ENCODE data around the gene ARHGAP36.

The ARHGAP36 gene

DNA sequence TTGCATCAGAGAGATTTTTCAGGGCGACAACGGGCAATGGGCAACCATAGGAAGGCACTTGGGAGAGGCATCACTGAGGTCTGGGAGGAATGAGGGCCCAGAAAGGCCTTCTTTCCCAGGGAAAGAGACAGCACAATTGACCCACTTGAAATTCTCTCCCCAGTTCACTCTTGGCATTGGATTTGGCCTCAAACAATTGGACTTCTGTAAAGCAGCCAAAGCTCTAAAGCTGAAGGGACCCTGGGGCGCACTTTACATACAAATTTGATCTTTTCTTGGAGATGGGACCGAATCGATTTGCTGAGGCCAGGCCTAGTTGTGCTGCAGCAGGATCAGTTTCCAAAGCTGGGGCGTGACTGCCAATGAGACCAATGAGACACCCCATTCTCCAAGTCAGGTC is 3.2 kb downstream of the ARHGAP36 start:
- Mint-ChIP-seq H3K4me1 (ENCODE audit: low read depth) (no peaks in the 10 kb centered on the region), H3K36me3 (no peaks in the 10 kb centered on the region), H3K27ac (no peak overlapping the region), H3K4me3 (no peak overlapping the region), H3K27me3 (peaks cover 14% of the 10 kb centered on the region), H3K9me3 (ENCODE audit: low read depth) (no peaks in the 10 kb centered on the region)

DNA sequence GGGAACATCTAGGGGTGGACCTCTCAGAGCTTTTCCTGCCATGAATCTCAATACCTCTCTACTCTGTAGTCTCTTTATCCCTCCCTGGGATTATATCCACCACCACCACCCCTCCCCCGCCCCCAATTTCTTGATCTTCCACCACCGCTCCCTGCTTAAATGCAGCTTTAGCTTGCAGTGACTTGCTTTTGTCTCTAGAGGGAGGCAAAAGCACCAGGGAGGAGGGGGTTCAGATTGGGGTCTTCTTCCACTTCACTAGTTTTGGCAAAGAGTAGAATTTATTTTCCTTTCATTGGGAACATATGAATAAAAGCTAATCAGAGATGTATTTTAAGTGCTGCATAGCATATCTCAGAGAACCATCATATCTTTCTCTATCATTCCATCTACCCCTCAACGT is 5.5 kb downstream of the ARHGAP36 start:
- no peaks in the 10 kb centered on the region for H3K9me3 Mint-ChIP-seq (ENCODE audit: low read depth)
- H3K4me3 Mint-ChIP-seq: no peak overlapping the region
- peaks cover 2% of the 10 kb centered on the region for H3K4me1 Mint-ChIP-seq (ENCODE audit: low read depth)
- no peak overlapping the region for H3K27ac Mint-ChIP-seq
- peaks cover 16% of the 10 kb centered on the region for H3K27me3 Mint-ChIP-seq
- no peaks in the 10 kb centered on the region for H3K36me3 Mint-ChIP-seq

- Mint-ChIP-seq H3K4me1 (ENCODE audit: low read depth) (peaks cover 2% of the 10 kb centered on the region), H3K27me3 (peaks cover 22% of the 10 kb centered on the region), H3K9me3 (ENCODE audit: low read depth) (no peaks in the 10 kb centered on the region), H3K4me3 (no peak overlapping the region), H3K27ac (no peak overlapping the region), H3K36me3 (no peaks in the 10 kb centered on the region)
These were observed 8.1 kb downstream of the ARHGAP36 start for GRCh38 chrX:131066237-131066636.

GRCh38 chrX:131067216-131067615 is 9.1 kb downstream of the ARHGAP36 start:
- H3K27me3 Mint-ChIP-seq: peaks cover 31% of the 10 kb centered on the region
- no peaks in the 10 kb centered on the region for H3K36me3 Mint-ChIP-seq
- peaks cover 2% of the 10 kb centered on the region for H3K4me1 Mint-ChIP-seq (ENCODE audit: low read depth)
- no peak overlapping the region for H3K27ac Mint-ChIP-seq
- no peaks in the 10 kb centered on the region for H3K9me3 Mint-ChIP-seq (ENCODE audit: low read depth)
- H3K4me3 Mint-ChIP-seq: no peak overlapping the region

DNA sequence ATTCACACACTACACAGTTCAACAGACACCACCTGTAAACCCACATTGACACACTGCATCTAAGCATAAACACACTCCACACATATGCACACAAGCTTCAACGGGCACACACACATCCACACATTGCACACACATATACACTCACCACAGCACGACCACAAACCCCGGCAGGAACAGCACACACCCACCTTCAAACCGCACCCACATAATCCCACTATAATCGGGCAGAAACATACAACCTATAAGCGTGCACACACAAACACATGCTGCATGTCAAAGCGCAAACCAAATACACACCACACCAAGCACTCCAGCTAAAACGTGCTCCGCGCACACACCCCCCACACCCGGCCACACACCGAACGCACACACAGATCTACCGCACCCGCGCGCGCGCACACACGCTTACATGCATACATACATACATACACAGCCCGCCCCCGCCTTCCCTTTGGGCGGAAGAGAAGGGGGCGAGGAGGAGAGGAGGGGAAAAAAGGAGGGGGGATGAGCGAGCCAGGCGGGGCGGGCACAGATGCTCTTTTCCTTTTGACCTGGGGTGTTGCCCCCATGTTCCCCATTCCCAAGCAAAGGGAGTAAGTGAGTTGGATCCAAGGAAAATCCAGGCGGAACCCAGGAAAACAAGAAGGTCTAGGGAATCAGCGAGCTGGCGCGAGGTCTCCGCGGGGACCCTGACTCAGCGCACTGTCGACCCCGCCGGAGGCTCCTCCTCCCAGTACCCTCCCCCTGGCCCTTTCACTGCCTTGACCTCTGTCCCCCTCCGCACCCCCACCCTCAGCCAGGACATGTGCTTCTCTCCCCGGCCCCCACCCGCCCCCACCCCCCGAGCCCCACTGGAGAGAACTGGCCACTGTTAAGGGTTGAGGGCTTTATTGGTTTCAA is 9.9 kb downstream of the ARHGAP36 start:
- peaks cover 33% of the 10 kb centered on the region for H3K27me3 Mint-ChIP-seq
- peaks cover 3% of the 10 kb centered on the region for H3K4me1 Mint-ChIP-seq (ENCODE audit: low read depth)
- no peak overlapping the region for H3K27ac Mint-ChIP-seq
- no peak overlapping the region for H3K4me3 Mint-ChIP-seq
- H3K36me3 Mint-ChIP-seq: no peaks in the 10 kb centered on the region
- H3K9me3 Mint-ChIP-seq (ENCODE audit: low read depth): no peaks in the 10 kb centered on the region

- Mint-ChIP-seq H3K4me3 (no peak overlapping the region), H3K36me3 (no peaks in the 10 kb centered on the region), H3K27me3 (peaks cover 34% of the 10 kb centered on the region), H3K9me3 (ENCODE audit: low read depth) (no peaks in the 10 kb centered on the region), H3K4me1 (ENCODE audit: low read depth) (peaks cover 3% of the 10 kb centered on the region), H3K27ac (no peak overlapping the region)
These were observed 11.0 kb downstream of the ARHGAP36 start for GRCh38 chrX:131068945-131069719.

DNA sequence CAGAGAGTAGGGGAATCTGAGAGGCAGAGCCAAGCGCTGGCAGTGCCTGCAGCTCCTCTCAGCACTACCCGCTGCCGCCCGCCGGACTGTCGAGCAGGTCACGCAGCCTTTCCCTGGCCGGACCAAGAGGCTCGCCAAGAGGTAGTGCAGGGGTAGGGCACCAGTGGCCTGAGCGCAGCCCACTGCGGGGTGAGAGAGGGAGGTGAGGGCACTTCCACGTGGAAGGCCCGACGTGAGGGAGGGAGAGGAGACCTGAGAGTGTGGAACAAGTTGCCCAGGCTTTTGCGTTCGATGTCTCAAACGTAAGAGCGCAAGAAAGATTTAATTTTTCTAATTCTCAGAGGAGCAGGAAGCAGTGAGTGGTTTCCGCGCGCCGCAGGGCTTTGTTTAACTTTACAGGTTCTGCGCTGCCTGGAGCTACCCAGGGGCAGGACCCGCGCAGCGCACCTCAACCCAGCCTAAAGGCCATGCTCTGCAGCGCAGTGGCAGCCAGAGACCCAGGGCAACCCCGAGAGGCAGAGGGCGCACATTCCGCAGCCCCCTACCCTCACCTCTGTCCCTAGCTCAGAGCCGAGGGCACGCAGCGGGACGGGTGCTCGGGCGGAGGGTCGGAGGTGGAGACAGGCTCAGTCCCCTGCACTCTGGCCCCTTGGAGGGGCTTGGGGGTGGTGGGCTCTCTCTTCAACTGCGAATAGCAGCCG is 14.9 kb downstream of the ARHGAP36 start:
- no peaks in the 10 kb centered on the region for H3K36me3 Mint-ChIP-seq
- peaks cover 31% of the 10 kb centered on the region for H3K27me3 Mint-ChIP-seq
- no peak overlapping the region for H3K27ac Mint-ChIP-seq
- H3K4me1 Mint-ChIP-seq (ENCODE audit: low read depth): peaks cover 1% of the 10 kb centered on the region
- no peak overlapping the region for H3K4me3 Mint-ChIP-seq
- H3K9me3 Mint-ChIP-seq (ENCODE audit: low read depth): no peaks in the 10 kb centered on the region

GRCh38 chrX:131073607-131074006 is 15.5 kb downstream of the ARHGAP36 start:
- H3K4me1 Mint-ChIP-seq (ENCODE audit: low read depth): peaks cover 1% of the 10 kb centered on the region
- H3K9me3 Mint-ChIP-seq (ENCODE audit: low read depth): no peaks in the 10 kb centered on the region
- peaks cover 31% of the 10 kb centered on the region for H3K27me3 Mint-ChIP-seq

DNA sequence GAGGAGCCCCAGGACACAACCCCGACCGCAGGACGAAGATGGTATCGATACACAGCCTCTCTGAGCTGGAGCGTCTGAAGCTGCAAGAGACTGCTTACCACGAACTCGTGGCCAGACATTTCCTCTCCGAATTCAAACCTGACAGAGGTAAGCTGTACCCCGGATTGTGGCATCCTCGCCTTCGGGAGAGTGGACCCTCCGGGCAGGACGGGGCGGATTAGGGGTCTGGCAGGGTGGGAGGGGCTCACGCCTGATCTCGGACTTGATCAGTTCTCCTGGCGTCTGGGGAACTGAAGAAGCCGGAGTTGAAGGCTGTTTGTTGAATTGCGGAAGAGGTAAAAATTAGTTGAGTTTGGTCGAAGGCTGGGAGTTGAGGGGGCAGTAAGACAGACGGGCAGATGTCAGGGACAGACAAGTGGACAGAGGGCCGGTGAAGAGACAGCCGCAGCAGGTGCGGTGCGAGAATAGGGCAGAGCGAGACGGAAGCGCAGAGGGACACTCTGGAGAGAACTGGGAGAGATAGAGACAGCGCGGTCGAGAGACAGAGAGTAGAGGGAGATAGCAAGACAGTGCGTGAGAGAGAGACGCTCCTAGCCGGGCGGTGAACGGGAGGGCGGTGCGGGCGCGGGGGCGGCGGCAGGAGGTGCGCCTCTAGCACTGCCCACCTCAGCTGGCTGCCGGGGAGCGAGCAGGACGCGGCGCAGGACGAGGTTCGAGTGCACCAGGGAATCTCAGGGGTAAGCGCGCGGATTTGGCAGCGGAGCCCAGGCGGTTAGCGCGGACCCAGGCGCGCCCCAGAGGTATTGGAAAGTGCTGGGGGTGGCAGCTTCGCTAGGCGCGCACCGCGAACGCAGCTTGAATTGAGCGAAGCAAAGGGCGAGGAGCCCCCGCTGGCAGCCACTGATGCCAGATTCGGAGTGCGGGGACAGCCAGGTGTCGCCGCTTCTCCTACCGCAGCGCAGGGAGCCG is 23.9 kb downstream of the ARHGAP36 start:
- Mint-ChIP-seq H3K4me3 (no peak overlapping the region), H3K9me3 (ENCODE audit: low read depth) (no peaks in the 10 kb centered on the region), H3K27ac (no peak overlapping the region), H3K36me3 (no peaks in the 10 kb centered on the region), H3K4me1 (ENCODE audit: low read depth) (peaks cover 2% of the 10 kb centered on the region), H3K27me3 (peaks cover 20% of the 10 kb centered on the region)

More at GRCh38 chrX:131073607-131074006, 15.5 kb downstream of the ARHGAP36 start:
- H3K36me3 Mint-ChIP-seq: no peaks in the 10 kb centered on the region
- no peak overlapping the region for H3K4me3 Mint-ChIP-seq
- no peak overlapping the region for H3K27ac Mint-ChIP-seq

GRCh38 chrX:131083510-131084142 is 25.5 kb downstream of the ARHGAP36 start:
- Mint-ChIP-seq H3K27me3 (peaks cover 20% of the 10 kb centered on the region), H3K4me3 (no peak overlapping the region), H3K36me3 (no peaks in the 10 kb centered on the region), H3K9me3 (ENCODE audit: low read depth) (no peaks in the 10 kb centered on the region), H3K27ac (no peak overlapping the region), H3K4me1 (ENCODE audit: low read depth) (peaks cover 2% of the 10 kb centered on the region)

GRCh38 chrX:131084145-131084544 is 26.0 kb downstream of the ARHGAP36 start:
- no peak overlapping the region for H3K27ac Mint-ChIP-seq
- H3K27me3 Mint-ChIP-seq: peaks cover 20% of the 10 kb centered on the region
- H3K9me3 Mint-ChIP-seq (ENCODE audit: low read depth): no peaks in the 10 kb centered on the region
- H3K4me3 Mint-ChIP-seq: no peak overlapping the region
- no peaks in the 10 kb centered on the region for H3K36me3 Mint-ChIP-seq
- H3K4me1 Mint-ChIP-seq (ENCODE audit: low read depth): peaks cover 2% of the 10 kb centered on the region

DNA sequence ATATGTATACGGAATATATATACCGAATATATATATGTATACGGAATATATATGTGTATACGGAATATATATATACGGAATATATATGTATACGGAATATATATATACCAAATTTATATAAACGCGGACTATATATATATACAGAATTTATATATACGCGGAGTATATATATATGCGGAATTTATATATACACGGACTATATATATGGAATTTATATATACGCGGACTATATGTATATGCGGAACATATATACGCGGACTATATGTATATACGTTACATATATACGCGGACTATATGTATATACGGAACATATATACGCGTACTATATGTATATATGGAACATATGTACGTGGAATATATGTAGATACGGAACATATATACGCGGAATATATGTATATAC is 78.6 kb downstream of the ARHGAP36 start:
- no peaks in the 10 kb centered on the region for H3K36me3 Mint-ChIP-seq
- H3K4me3 Mint-ChIP-seq: no peak overlapping the region
- H3K27me3 Mint-ChIP-seq: no peaks in the 10 kb centered on the region
- H3K4me1 Mint-ChIP-seq (ENCODE audit: low read depth): no peaks in the 10 kb centered on the region
- no peak overlapping the region for H3K27ac Mint-ChIP-seq
- no peaks in the 10 kb centered on the region for H3K9me3 Mint-ChIP-seq (ENCODE audit: low read depth)

- Mint-ChIP-seq H3K27ac (no peak overlapping the region), H3K27me3 (no peaks in the 10 kb centered on the region), H3K4me3 (no peak overlapping the region), H3K9me3 (ENCODE audit: low read depth) (no peaks in the 10 kb centered on the region), H3K4me1 (ENCODE audit: low read depth) (no peaks in the 10 kb centered on the region), H3K36me3 (no peaks in the 10 kb centered on the region)
These were observed 80.9 kb downstream of the ARHGAP36 start for GRCh38 chrX:131139072-131139471.
